CD4-positive, CD25-positive, alpha-beta regulatory T cell (primary cell): ENCODE results near the gene NOS2. TPM values are rescaled to one million over a fixed set of nuclear protein-coding genes. Genes with fewer than 3 reads are reported as not detected.
A peak's percentile ranks its signal among the peaks of the same experiment; 100 is the strongest.
"Not testable (repeated sequence)": the region's sequence is repeated elsewhere in the genome, so short reads cannot be mapped to it uniquely, and the experiment has no call there.

Experiments used
- ATAC-seq, 2 donors: fragments of 150-1000 bp; cut with Tn5 transposase; one replicate each; pipeline ENCODE4 v1.10.0; 2021; ENCODE audit warnings: low read depth in 2 of 2, moderate number of reproducible peaks in 2 of 2, moderate library complexity in 1 of 2
- DNase-seq, 3 donors: peaks; one replicate each; pipeline versions ENCODE4 v3.0.0 to v3.0.0-alpha.2; 2012 to 2022; ENCODE audit warnings: mixed read lengths in 1 of 3
- H3K27ac ChIP-seq: one replicate; pipeline ENCODE4 v1.7.0; 2013; ENCODE audit warnings: mild to moderate bottlenecking, low read length; ENCODE audit not compliant: insufficient read depth, poor library complexity, severe bottlenecking
- H3K27me3 ChIP-seq: one replicate; pipeline ENCODE4 v1.7.0; 2013; ENCODE audit warnings: low read length; ENCODE audit not compliant: control insufficient read depth, insufficient read depth
- H3K36me3 ChIP-seq: one replicate; pipeline ENCODE4 v1.7.0; 2013; ENCODE audit warnings: mild to moderate bottlenecking, low read length, moderate library complexity; ENCODE audit not compliant: control insufficient read depth, insufficient read depth
- H3K4me1 ChIP-seq: 2 replicates; pipeline ENCODE4 v1.7.0; 2013; ENCODE audit warnings: mild to moderate bottlenecking, low read length; ENCODE audit not compliant: insufficient read depth, control insufficient read depth, poor library complexity, severe bottlenecking
- H3K4me3 ChIP-seq: one replicate; pipeline ENCODE4 v1.7.0; 2013; ENCODE audit warnings: low read depth, mild to moderate bottlenecking, low read length, moderate library complexity
- H3K9me3 ChIP-seq, 2 experiments: 1 replicate in 1 of 2; 2 replicates in 1 of 2; pipeline ENCODE4 v1.7.0; 2013; ENCODE audit warnings: low read length in 2 of 2, mild to moderate bottlenecking in 1 of 2, moderate library complexity in 1 of 2; ENCODE audit not compliant: control insufficient read depth in 2 of 2
- H3K27ac Mint-ChIP-seq, 3 donors: one replicate each; pipeline ENCODE4 v1.8.0; 2020 to 2022; ENCODE audit warnings: mild to moderate bottlenecking in 3 of 3, mixed read lengths in 3 of 3, moderate library complexity in 2 of 3
- H3K27me3 Mint-ChIP-seq: one replicate; pipeline ENCODE4 v1.8.0; 2022; ENCODE audit warnings: mild to moderate bottlenecking, mixed read lengths
- H3K36me3 Mint-ChIP-seq: one replicate; pipeline ENCODE4 v1.8.0; 2020; ENCODE audit warnings: mixed read lengths
- H3K4me1 Mint-ChIP-seq, 4 donors: one replicate each; pipeline ENCODE4 v1.8.0; 2020 to 2022; ENCODE audit warnings: mixed read lengths in 4 of 4, mild to moderate bottlenecking in 1 of 4
- H3K4me3 Mint-ChIP-seq, 4 donors: one replicate each; pipeline ENCODE4 v1.8.0; 2020 to 2022; ENCODE audit warnings: mild to moderate bottlenecking in 4 of 4, mixed read lengths in 4 of 4, moderate library complexity in 3 of 4
- H3K9me3 Mint-ChIP-seq, 7 donors: one replicate each; pipeline ENCODE4 v1.8.0; 2020 to 2022; ENCODE audit warnings: mixed read lengths in 7 of 7, mild to moderate bottlenecking in 3 of 7, moderate library complexity in 2 of 7
- polyA plus RNA-seq, 4 donors: library from polyadenylated mRNA; unstranded; fragments of 300-500 nt; fragmentation: Illumina TruSeq; gene quantifications; one replicate each; pipeline ENCODE4 v1.2.3, GENCODE V29; 2021
- total RNA-seq: library from RNA; stranded (reverse); gene quantifications from one replicate; pipeline ENCODE4 v1.2.3, GENCODE V29; 2022

The NOS2 gene
- 0.15 TPM for total RNA-seq
- polyA plus RNA-seq: not detected

DNA sequence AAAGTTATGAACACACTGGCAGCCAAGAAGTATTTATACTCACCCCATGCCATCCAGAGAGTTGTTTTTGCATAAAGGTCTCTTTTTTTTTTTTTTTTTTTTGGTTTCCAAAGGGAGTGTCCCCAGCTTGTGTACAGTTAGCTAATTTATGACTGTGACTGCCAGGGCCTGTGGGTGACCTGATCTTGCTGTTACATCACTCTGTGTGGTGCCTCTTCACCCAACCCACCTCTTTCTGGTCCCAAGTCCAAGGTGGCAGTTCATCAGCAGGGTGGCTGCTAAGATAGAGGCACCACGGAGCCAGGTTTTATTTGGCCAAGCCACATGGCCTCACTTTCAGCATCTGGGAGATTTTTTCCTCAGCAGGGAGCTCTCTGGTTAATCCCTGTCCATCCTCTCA, at the start of gene NOS2:
NOS2 (minus strand) TSS at position 8 of the 400 bp plus-strand sequence. CDS start 1,720 bp downstream, outside the sequence.
- Mint-ChIP-seq H3K27me3 (peaks cover 35% of the 10 kb centered on the region), H3K27ac (no peak within 1 kb of the TSS), H3K4me3 (no peak within 1 kb of the TSS), H3K4me1 (peaks cover 0 to 4% (median 2%) of the 10 kb centered on the region in 4 donors), H3K36me3 (no peaks in the 10 kb centered on the region), H3K9me3 (no peaks in the 10 kb centered on the region)
- Histone ChIP-seq H3K9me3 (no peaks in the 10 kb centered on the region), H3K36me3 (no peaks in the 10 kb centered on the region), H3K4me1 (peaks cover 4% of the 10 kb centered on the region), H3K4me3 (no peak within 1 kb of the TSS), H3K27me3 (peaks cover 2% of the 10 kb centered on the region), H3K27ac (no peak within 1 kb of the TSS)
- DNase-seq (no peak), ATAC-seq (no peak)

DNA sequence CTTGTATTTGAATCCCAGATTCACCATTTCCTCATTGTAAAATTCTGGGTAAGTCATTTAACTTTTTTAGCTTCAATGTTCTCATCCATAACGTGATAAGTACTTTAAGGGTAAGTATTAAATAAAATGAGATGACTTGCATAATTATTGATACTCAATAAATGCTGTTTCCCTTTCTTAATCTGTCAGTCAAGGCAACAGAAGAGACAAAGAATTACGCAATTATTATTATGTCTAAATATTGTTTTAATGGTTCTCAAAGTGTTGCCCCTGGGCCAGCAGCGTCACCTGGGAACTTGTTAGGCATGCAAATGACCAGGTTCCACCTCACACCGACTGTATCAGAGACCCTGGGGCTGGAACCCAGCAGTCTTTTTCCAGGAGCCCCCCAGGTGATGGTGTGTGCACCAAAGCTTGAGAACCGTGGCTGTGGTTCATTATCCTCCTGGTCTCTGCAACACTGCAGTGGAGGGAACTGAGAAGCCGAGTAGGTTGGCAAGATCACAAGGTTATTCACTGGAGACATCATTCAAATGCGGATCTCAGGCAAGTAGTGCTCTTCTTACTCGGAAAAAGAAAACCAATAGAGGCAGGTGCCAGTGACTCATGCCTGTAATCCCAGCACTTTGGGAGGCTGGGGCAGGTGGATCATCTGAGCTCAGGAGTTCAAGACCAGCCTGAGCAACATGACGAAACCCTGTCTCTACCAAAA, 49.3 kb upstream of the NOS2 start:
- Histone ChIP-seq H3K4me3 (no peak overlapping the region), H3K27me3 (no peaks in the 10 kb centered on the region), H3K36me3 (no peaks in the 10 kb centered on the region), H3K27ac (no peak overlapping the region), H3K4me1 (peaks cover 4% of the 10 kb centered on the region), H3K9me3 (no peaks in the 10 kb centered on the region)
- peaks cover 0 to 2% (median 0%) of the 10 kb centered on the region in 7 donors for H3K9me3 Mint-ChIP-seq
- H3K36me3 Mint-ChIP-seq: no peaks in the 10 kb centered on the region
- no peak overlapping the region for H3K4me3 Mint-ChIP-seq
- DNase-seq (no peak), ATAC-seq (no peak)
- H3K27me3 Mint-ChIP-seq: peaks cover 36% of the 10 kb centered on the region
- peaks cover 8 to 16% (median 14%) of the 10 kb centered on the region in 4 donors for H3K4me1 Mint-ChIP-seq
- H3K27ac Mint-ChIP-seq: no peak overlapping the region

DNA sequence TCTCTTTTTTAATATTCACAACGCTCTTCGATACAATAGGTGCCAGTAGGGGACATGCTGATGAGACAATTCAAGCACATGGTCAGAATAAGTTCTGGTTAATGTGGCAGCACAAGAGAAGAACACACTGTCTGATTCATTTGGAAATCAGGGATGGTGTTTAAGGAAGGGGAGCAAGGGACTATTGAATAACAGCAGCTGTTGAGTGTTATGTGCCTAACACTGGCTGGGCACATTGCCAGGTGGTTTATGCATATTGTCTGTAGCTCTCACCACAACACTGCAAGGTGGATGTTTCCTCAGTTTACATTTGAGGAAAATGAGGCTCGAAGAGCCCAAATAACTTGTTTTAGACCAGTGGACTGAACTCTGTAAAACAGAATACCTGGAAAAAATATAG, 48.6 kb upstream of the NOS2 start:
- no peaks in the 10 kb centered on the region for H3K36me3 Mint-ChIP-seq
- Histone ChIP-seq H3K9me3 (no peaks in the 10 kb centered on the region), H3K4me3 (no peak overlapping the region), H3K36me3 (no peaks in the 10 kb centered on the region), H3K27ac (no peak overlapping the region), H3K4me1 (peaks cover 4% of the 10 kb centered on the region), H3K27me3 (no peaks in the 10 kb centered on the region)
- no peak for ATAC-seq
- H3K27ac Mint-ChIP-seq: no peak overlapping the region
- H3K4me3 Mint-ChIP-seq: no peak overlapping the region
- DNase-seq: no peak
- no peaks in the 10 kb centered on the region for H3K9me3 Mint-ChIP-seq
- peaks cover 8 to 16% (median 14%) of the 10 kb centered on the region in 4 donors for H3K4me1 Mint-ChIP-seq
- peaks cover 31% of the 10 kb centered on the region for H3K27me3 Mint-ChIP-seq

DNA sequence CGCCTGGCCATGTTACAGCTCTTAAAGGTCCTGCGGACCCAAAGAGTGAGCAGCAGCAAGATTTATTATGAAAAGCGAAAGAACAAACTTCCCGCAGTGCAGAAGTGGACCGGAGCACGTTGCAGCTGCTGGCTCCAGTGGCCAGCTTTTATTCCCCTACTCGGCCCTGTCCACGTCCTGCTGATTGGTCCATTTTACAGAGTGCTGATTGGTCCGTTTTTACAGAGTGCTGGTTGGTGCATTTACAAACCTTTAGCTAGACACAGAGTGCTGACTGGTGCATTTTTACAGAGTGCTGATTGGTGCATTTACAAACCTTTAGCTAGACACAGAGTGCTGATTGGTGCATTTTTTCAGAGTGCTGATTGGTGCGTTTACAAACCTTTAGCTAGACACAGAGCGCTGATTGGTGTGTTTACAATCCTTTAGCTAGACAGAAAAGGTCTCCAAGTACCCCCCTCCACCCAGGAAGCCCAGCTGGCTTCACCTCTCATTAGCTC, 46.5 kb upstream of the NOS2 start:
- H3K4me3 ChIP-seq: peak overlapping the region; percentile 56
- H3K36me3 ChIP-seq, H3K9me3 Mint-ChIP-seq, ATAC-seq, DNase-seq, H3K4me1 ChIP-seq, H3K36me3 Mint-ChIP-seq, H3K27me3 ChIP-seq, H3K27ac ChIP-seq, H3K9me3 ChIP-seq: not testable (repeated sequence)
- Mint-ChIP-seq H3K27me3 (peaks cover 14% of the 10 kb centered on the region), H3K4me1 (peaks cover 8 to 16% (median 14%) of the 10 kb centered on the region in 4 donors), H3K4me3 (peak overlapping the region; percentile 39 to 87 (median 64)), H3K27ac (peak overlapping the region; percentile 85 to 90 (median 86))

DNA sequence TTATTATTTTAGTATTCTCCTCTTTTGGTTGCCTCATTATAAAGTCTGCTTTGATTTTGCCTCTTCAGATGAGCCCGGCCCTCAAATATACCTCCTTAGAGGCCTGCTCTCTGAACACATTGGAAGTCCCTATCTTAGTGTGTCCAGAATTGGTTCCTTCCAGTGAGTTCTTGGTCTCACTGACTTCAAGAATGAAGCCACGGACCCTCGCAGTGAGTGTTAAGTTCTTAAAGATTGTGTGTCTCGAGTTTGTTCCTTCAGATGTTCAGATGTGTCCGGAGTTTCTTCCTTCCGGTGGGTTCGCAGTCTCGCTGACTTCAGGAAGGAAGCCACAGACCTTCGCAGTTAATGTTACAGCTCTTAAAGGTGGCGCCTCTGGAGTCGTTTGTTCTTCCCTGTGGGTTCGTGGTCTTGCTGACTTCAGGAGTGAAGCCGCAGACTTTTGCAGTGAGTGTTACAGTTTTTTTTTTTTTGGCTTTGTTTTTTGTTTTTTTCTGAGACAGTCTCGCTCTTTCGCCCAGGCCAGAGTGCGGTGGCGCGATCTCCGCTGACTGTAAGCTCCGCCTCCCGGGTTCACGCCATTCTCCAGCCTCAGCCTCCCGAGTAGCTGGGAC, 45.8 kb upstream of the NOS2 start:
- Histone ChIP-seq H3K27ac (no peak overlapping the region), H3K27me3 (no peaks in the 10 kb centered on the region), H3K36me3 (no peaks in the 10 kb centered on the region), H3K4me3 (peak overlapping the region; percentile 56), H3K4me1 (peaks cover 4% of the 10 kb centered on the region), H3K9me3 (no peaks in the 10 kb centered on the region)
- H3K4me3 Mint-ChIP-seq: peak overlapping the region; percentile 42 to 87 (median 73)
- H3K27me3 Mint-ChIP-seq: peaks cover 10% of the 10 kb centered on the region
- H3K27ac Mint-ChIP-seq: peak overlapping the region; percentile 85 to 90 (median 86)
- no peaks in the 10 kb centered on the region for H3K9me3 Mint-ChIP-seq
- H3K4me1 Mint-ChIP-seq: peaks cover 8 to 16% (median 14%) of the 10 kb centered on the region in 4 donors
- no peak for ATAC-seq
- no peaks in the 10 kb centered on the region for H3K36me3 Mint-ChIP-seq
- DNase-seq: peak in 2 of 3 donors; percentile 7 to 50

DNA sequence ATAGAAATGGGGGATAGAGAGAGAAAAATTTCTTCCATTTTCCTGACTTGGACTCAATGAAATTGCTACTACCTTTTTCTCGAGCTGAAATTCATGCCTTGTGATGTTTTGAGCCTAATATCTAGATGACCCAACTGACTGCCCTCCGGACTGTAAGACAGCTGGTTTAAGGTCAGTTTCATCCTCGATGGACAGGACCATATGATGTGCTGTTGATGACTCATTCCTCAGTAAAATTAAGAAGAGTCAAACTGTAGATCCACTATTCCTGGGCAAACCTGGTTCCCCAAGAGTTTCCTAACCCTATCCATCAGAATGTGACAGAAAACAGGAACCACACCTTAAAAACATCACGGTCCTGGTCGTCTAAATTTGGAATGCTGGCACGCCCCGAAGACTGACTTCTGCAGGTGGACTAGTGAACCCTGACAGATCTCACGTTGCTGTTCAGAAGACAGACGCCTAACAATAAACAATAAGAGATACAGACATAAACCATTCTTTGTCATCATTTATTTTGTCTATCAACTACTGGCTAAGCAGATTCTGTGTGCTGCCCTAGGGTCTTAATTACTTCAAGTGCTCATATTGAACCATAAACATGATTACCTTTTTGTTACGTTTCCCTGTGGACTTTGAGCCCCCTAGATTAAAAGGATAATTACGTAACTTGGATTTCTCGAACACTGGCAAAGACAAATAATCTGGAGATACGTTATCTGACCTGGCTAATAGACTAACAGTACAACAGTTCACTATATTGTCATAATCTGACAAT, 45.1 kb upstream of the NOS2 start:
- DNase-seq (no peak), ATAC-seq (no peak)
- peak overlapping the region in 3 of 4 donors; percentile 55 to 87 (median 70) for H3K4me3 Mint-ChIP-seq
- peak overlapping the region in 2 of 3 donors; percentile 11 to 90 for H3K27ac Mint-ChIP-seq
- no peaks in the 10 kb centered on the region for H3K36me3 ChIP-seq
- H3K4me1 Mint-ChIP-seq: peaks cover 8 to 16% (median 14%) of the 10 kb centered on the region in 4 donors
- H3K9me3 Mint-ChIP-seq: no peaks in the 10 kb centered on the region
- H3K27ac ChIP-seq: no peak overlapping the region
- H3K4me3 ChIP-seq: peak overlapping the region; percentile 56
- no peaks in the 10 kb centered on the region for H3K27me3 ChIP-seq
- peaks cover 4% of the 10 kb centered on the region for H3K4me1 ChIP-seq
- H3K27me3 Mint-ChIP-seq: peaks cover 6% of the 10 kb centered on the region
- H3K36me3 Mint-ChIP-seq: no peaks in the 10 kb centered on the region
- H3K9me3 ChIP-seq: no peaks in the 10 kb centered on the region

DNA sequence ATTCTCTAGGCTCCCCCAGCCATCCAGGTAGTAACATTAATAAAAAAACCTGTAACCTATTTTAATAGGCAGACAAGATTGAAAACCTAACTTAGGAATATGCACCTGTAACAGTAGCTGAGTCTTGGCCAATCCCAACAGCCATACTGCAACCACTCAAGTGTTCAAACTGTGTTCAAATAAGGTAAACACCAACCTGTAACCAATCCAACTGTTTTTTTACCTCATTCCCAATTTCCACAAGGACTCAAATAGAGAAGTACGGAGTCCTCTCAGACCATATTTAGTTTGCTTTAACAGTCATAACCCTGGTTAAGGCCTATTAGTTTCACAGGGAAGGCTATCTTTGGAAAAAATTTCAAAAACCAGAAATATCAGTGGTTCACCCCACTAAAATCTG, 40.4 kb upstream of the NOS2 start:
- Histone ChIP-seq H3K9me3 (no peaks in the 10 kb centered on the region), H3K4me3 (no peak overlapping the region), H3K36me3 (no peaks in the 10 kb centered on the region), H3K27me3 (no peaks in the 10 kb centered on the region), H3K4me1 (no peaks in the 10 kb centered on the region), H3K27ac (no peak overlapping the region)
- ATAC-seq (no peak), DNase-seq (no peak)
- Mint-ChIP-seq H3K9me3 (no peaks in the 10 kb centered on the region), H3K4me3 (no peak overlapping the region), H3K36me3 (no peaks in the 10 kb centered on the region), H3K4me1 (peaks cover 0 to 6% (median 2%) of the 10 kb centered on the region in 4 donors), H3K27ac (no peak overlapping the region), H3K27me3 (peaks cover 6% of the 10 kb centered on the region)
